Parathyroid adenoma (tissue), 2 donors: ENCODE measurements around the gene AP1S3.

Experiments
- H2AFZ ChIP-seq: fragments of 300-600 bp; sonication (generic); one replicate; pipeline ENCODE4 v1.7.0; 2017; ENCODE audit warnings: antibody characterized with exemption, mild to moderate bottlenecking
- H3K27ac ChIP-seq: fragments of 300-600 bp; sonication (generic); one replicate; pipeline ENCODE4 v1.7.0; 2017
- H3K27me3 ChIP-seq: fragments of 300-600 bp; sonication (generic); one replicate; pipeline ENCODE4 v1.7.0; 2017; ENCODE audit warnings: low read length; ENCODE audit not compliant: control insufficient read depth, insufficient read depth
- H3K36me3 ChIP-seq: fragments of 300-600 bp; sonication (generic); one replicate; pipeline ENCODE4 v1.7.0; 2017; ENCODE audit warnings: low read length; ENCODE audit not compliant: control insufficient read depth, insufficient read depth
- H3K4me1 ChIP-seq: fragments of 300-600 bp; sonication (generic); one replicate; pipeline ENCODE4 v1.7.0; 2017; ENCODE audit warnings: control low read depth
- H3K4me2 ChIP-seq: fragments of 300-600 bp; sonication (generic); one replicate; pipeline ENCODE4 v1.7.0; 2017; ENCODE audit warnings: low read length
- H3K4me3 ChIP-seq: fragments of 300-600 bp; sonication (generic); one replicate; pipeline ENCODE4 v1.7.0; 2017; ENCODE audit warnings: low read depth, low read length
- H3K79me2 ChIP-seq: fragments of 300-600 bp; sonication (generic); one replicate; pipeline ENCODE4 v1.7.0; 2017; ENCODE audit warnings: control low read depth
- H3K9ac ChIP-seq: fragments of 300-600 bp; sonication (generic); one replicate; pipeline ENCODE4 v1.7.0; 2017; ENCODE audit warnings: mild to moderate bottlenecking
- H3K9me3 ChIP-seq: fragments of 300-600 bp; sonication (generic); one replicate; pipeline ENCODE4 v1.7.0; 2017; ENCODE audit warnings: low read length; ENCODE audit not compliant: control insufficient read depth
- CTCF ChIP-seq: fragments of 300-600 bp; sonication (generic); IDR thresholded peaks from one replicate; pipeline ENCODE4 v1.7.0; 2017; ENCODE audit warnings: antibody characterized with exemption, mild to moderate bottlenecking
- donor health status: primary hyperparathyroidism.

Gene AP1S3

GRCh38 chr2:223854741-223855140, 17.4 kb upstream of the AP1S3 start:
- H3K9me3 ChIP-seq, result no peaks in the 10 kb centered on the region
- no peaks in the 10 kb centered on the region for H3K36me3 ChIP-seq
- no peak for TF ChIP-seq CTCF
- no peak overlapping the region for H3K9ac ChIP-seq
- no peaks in the 10 kb centered on the region for H3K27me3 ChIP-seq
- H3K79me2 ChIP-seq, result no peaks in the 10 kb centered on the region
- no peaks in the 10 kb centered on the region for H3K4me1 ChIP-seq
- no peak overlapping the region for H3K4me2 ChIP-seq
- H2AFZ ChIP-seq, result no peak overlapping the region
- no peak overlapping the region for H3K4me3 ChIP-seq
- no peak overlapping the region for H3K27ac ChIP-seq

GRCh38 chr2:223853425-223853837, 16.0 kb upstream of the AP1S3 start:
- no peak overlapping the region for H3K9ac ChIP-seq
- no peak for TF ChIP-seq CTCF
- no peaks in the 10 kb centered on the region for H3K36me3 ChIP-seq
- H3K4me1 ChIP-seq, result no peaks in the 10 kb centered on the region
- H3K79me2 ChIP-seq, result no peaks in the 10 kb centered on the region
- H3K4me3 ChIP-seq, result no peak overlapping the region
- no peaks in the 10 kb centered on the region for H3K27me3 ChIP-seq
- H3K9me3 ChIP-seq, result no peaks in the 10 kb centered on the region
- H3K27ac ChIP-seq, result no peak overlapping the region
- H3K4me2 ChIP-seq, result no peak overlapping the region
- H2AFZ ChIP-seq, result no peak overlapping the region

GRCh38 chr2:223852281-223852795, 15.0 kb upstream of the AP1S3 start:
- Histone ChIP-seq H2AFZ (no peak overlapping the region), H3K27ac (no peak overlapping the region), H3K4me3 (no peak overlapping the region), H3K9ac (no peak overlapping the region), H3K27me3 (no peaks in the 10 kb centered on the region), H3K4me1 (no peaks in the 10 kb centered on the region), H3K4me2 (no peak overlapping the region), H3K36me3 (no peaks in the 10 kb centered on the region), H3K9me3 (no peaks in the 10 kb centered on the region), H3K79me2 (no peaks in the 10 kb centered on the region)
- no peak for TF ChIP-seq CTCF

- Histone ChIP-seq H2AFZ (no peak overlapping the region), H3K36me3 (no peaks in the 10 kb centered on the region), H3K27ac (no peak overlapping the region), H3K9ac (no peak overlapping the region), H3K4me1 (no peaks in the 10 kb centered on the region), H3K4me3 (no peak overlapping the region), H3K4me2 (no peak overlapping the region), H3K27me3 (no peaks in the 10 kb centered on the region), H3K79me2 (no peaks in the 10 kb centered on the region), H3K9me3 (no peaks in the 10 kb centered on the region)
- no peak for TF ChIP-seq CTCF
These were observed 10.0 kb upstream of the AP1S3 start for GRCh38 chr2:223847410-223847809.

GRCh38 chr2:223846515-223846914, 9.1 kb upstream of the AP1S3 start:
- H3K27ac ChIP-seq, result no peak overlapping the region
- no peaks in the 10 kb centered on the region for H3K79me2 ChIP-seq
- no peaks in the 10 kb centered on the region for H3K9me3 ChIP-seq
- H3K9ac ChIP-seq, result no peak overlapping the region
- H3K4me3 ChIP-seq, result no peak overlapping the region
- TF ChIP-seq CTCF, result no peak
- H3K4me2 ChIP-seq, result no peak overlapping the region
- H3K4me1 ChIP-seq, result no peaks in the 10 kb centered on the region
- no peaks in the 10 kb centered on the region for H3K36me3 ChIP-seq
- H2AFZ ChIP-seq, result no peak overlapping the region
- no peaks in the 10 kb centered on the region for H3K27me3 ChIP-seq
